Omental fat pad (tissue), 4 donors: Measurements from ENCODE around the gene PTPA. TPM values are rescaled to one million over a fixed set of nuclear protein-coding genes. Genes with fewer than 3 reads are reported as not detected.
A peak's percentile ranks its signal among the peaks of the same experiment; 100 is the strongest.

ENCODE experiments used
- ATAC-seq: fragments of 150-250 bp; one replicate; pipeline ENCODE4 v1.9.1; 2016; ENCODE audit warnings: mild to moderate bottlenecking, moderate library complexity; ENCODE audit not compliant: low FRiP score
- DNase-seq: peaks from one replicate; pipeline ENCODE4 v3.0.0-alpha.2; 2019; ENCODE audit warnings: low spot score
- total RNA-seq, 4 donors: library from RNA; depleted of rRNA; stranded (reverse); fragments of >200 nt; gene quantifications; one replicate each; pipeline ENCODE4 v1.1.0, GENCODE V29; 2016
- TF ChIP-seq, protein P1 (sequence below), 3 donors: fragments of 450-650 bp; IDR thresholded peaks; one replicate each; pipeline ENCODE4 v1.5.1; 2016 to 2017; ENCODE audit warnings: antibody characterized with exemption in 3 of 3, mild to moderate bottlenecking in 3 of 3, moderate library complexity in 2 of 3

The PTPA gene
- 10 to 100 TPM; 37.2 to 49.5 (median 41.8) TPM for total RNA-seq

DNA sequence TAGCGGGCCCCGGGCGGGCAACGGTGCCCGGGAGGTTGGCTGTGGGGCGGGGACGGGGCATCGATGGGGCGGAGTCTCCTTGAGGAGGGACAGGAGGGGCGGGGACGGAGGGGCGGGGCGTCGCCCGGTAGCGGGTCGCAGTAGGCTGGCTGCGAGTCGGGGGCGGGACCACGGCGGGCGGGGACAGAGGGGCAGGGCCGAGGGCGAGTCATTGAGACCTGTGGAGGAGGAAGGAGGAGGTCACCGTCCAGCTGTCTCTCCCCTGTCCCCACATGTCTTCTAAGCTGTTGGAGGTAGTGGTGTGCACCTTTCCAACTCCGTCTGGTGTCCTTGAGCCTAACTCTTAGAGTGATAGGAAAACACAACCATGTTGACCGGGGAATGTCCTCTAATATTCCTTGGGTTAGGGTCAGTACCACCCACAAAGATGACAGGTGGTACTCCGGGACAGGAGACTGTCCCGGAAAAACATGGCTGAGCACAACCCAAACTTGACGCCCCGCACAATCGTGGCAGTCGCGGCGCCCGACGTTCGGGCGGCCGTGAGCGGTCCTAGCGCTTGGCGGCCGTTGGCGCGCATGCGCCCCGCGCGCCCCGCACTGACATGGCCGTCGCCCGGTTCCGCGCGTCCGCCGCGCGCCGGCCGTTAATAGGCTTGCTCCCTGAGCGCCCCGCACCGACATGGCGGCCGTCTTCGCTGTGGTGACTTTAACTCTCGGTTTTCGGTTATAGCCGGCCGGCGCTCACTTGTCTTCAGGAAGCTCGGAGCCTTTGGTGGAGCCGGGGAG is at the start of gene PTPA, which contains the start of gene CRAT:
Gene PTPA (plus strand): TSS at position 676 of the 788 bp plus-strand sequence. CDS start 186 bp downstream, outside the sequence.
Gene CRAT (minus strand): TSS at position 54 of the 788 bp plus-strand sequence. CDS start 284 bp downstream, outside the sequence.
- TF ChIP-seq, protein P1, sequence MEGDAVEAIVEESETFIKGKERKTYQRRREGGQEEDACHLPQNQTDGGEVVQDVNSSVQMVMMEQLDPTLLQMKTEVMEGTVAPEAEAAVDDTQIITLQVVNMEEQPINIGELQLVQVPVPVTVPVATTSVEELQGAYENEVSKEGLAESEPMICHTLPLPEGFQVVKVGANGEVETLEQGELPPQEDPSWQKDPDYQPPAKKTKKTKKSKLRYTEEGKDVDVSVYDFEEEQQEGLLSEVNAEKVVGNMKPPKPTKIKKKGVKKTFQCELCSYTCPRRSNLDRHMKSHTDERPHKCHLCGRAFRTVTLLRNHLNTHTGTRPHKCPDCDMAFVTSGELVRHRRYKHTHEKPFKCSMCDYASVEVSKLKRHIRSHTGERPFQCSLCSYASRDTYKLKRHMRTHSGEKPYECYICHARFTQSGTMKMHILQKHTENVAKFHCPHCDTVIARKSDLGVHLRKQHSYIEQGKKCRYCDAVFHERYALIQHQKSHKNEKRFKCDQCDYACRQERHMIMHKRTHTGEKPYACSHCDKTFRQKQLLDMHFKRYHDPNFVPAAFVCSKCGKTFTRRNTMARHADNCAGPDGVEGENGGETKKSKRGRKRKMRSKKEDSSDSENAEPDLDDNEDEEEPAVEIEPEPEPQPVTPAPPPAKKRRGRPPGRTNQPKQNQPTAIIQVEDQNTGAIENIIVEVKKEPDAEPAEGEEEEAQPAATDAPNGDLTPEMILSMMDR (IDR thresholded peaks at IDR 0.05) = no peak
- DNase-seq (peak; percentile 87), ATAC-seq (peak; percentile 87)

DNA sequence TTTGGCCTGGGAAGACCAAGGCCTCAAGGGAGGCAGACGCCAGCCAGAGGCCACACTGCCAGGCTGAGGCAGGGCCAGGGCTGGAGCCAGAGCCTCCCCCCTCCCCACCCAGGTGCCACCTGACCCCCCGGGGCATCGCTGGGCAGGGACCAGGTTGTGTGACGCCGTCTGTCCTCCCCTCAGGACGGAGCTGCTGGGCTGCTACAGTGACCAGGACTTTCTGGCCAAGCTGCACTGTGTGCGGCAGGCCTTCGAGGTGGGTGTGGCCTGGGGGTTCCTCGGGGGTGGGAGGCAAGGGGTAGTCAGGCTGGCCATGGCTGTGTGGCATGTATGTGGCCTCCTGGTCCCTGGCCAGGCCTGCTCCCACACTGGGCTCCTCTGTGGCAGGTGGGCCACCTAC is 48.2 kb upstream of the PTPA start:
- TF ChIP-seq, protein P1 (IDR thresholded peaks at IDR 0.05) = no peak
- ATAC-seq = no peak

DNA sequence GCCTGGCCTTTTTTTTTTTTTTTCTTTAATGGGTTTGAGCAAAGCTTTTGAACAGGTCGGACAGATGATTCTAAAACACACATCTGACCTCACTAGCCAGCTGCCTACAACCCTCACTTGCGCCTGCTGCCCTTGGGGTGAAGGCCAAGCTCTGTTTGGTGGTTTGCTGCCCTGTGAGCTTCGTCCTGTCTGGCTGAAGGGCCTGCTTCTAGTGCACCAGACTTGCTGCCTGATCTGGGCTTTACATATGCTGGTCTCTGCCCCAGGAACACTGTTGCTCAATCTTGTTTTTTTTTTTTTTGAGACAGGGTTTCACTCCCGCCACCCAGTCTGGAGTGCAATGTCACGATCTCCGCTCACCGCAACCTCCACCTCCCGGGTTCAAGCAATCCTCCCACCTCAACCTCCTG is 46.7 kb upstream of the PTPA start:
- TF ChIP-seq, protein P1 (IDR thresholded peaks at IDR 0.05) = no peak
- ATAC-seq (no peak), DNase-seq (no peak)

More for the DNA sequence above, 48.2 kb upstream of the PTPA start:
- no peak for DNase-seq

DNA sequence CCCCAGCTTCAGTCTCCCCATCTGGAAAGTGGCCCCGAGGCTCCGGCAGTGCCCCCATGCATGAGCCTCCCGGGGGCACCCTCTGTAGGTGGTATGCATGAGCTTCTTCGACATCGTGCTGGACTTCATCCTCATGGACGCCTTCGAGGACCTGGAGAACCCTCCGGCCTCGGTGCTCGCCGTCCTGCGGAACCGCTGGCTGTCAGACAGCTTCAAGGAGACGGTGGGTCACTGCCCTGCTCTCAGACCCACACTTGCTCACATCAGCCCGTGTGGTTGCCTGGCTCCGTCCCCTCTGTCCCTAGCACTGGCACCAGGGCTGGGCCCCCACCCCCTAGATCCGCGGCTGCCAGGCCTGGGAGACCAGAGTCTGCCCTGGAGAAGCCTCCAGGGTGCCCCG is 43.1 kb upstream of the PTPA start:
- ATAC-seq (no peak), DNase-seq (no peak)
- TF ChIP-seq, protein P1 (IDR thresholded peaks at IDR 0.05) = no peak

DNA sequence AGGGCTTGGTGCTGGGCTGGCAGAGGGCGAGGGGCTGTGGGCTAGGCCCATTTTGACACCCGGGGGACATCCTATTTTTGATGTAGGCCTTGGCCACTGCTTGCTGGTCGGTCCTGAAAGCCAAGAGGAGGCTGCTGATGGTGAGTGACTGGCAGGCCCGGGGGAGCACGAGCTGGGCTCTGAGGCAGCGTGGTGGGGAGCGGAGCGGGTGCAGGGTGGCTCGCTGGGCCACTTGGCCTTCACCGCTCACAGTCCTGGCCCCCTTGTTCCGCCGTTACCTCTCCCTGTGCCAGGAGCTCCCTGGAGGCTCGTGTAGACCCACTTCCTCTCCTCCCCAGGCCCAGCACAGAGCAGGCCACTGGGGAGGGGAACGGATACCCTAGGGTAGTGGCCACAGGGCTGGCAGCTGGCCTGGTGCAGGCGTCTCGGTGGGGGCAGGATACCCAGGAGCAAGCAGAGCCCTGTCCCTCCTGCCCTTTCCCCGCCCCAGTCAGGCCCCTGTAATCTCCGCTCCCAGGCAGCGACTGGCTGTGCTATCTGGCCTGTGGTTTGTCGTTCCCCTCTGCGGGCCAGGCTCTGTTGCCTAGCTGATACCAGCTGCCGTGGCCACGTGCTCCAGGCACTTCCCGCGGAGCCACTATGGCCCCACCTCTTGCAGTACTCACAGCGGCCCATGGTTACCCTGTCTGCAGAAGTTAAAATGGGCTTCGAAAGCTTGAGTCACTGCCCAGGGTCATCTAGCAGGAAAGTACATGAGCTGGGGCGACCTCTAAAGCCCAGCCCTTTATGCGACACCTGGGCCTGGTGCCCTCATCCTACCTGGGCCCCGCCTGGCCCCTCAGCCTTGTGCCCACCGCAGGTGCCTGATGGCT is 42.0 kb upstream of the PTPA start:
- DNase-seq = no peak
- ATAC-seq = no peak
- TF ChIP-seq, protein P1 (IDR thresholded peaks at IDR 0.05) = no peak

DNA sequence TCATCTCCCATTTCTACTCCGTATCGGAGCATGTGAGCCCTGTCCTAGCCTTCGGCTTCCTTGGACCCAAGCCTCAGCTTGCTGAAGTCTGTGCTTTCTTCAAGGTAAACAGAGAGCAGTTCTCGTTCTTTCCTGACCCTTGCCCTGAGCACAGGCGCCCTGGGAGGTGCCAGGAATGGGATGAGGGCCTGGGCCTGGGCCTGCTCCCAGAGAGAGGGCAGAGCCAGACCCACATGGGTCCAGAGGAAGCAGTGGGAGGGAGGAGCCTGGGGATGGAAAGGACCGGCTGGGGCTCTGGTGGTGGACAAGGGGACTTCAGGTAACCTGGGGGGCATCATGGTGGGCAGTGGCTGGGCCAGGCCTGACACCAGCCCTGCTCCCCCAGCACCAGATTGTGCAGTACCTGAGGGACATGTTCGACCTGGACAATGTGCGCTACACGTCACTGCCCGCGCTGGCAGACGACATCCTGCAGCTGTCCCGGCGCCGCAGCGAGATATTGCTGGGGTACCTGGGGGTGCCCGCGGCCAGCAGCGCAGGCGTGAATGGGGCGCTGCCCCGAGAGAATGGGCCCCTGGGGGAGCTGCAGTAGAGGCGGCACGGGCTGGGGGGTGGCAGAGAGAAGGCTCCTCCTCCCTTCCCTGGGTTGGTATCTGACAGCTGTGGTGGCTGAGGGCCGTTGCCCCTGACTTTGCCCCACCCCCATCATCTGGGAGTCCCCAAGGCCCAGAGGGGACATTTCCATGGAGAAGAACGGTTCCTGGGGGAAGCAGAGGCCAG is 41.2 kb upstream of the PTPA start:
- no peak for DNase-seq
- TF ChIP-seq, protein P1 (IDR thresholded peaks at IDR 0.05) = no peak
- no peak for ATAC-seq
